Tibial nerve (tissue), 3 donors: ENCODE measurements around the gene MME.

ENCODE experiments used
- POLR2A ChIP-seq, 2 donors: fragments of 450-650 bp; IDR thresholded peaks; one replicate each; pipeline ENCODE4 v1.6.1; 2017; ENCODE audit warnings: antibody characterized with exemption in 2 of 2, mild to moderate bottlenecking in 2 of 2, moderate library complexity in 2 of 2
- TF ChIP-seq, protein P1 (sequence below), 5 experiments: fragments of 200-600 bp in 3 of 5; fragments of 450-650 bp in 2 of 5; sonication (generic) in 3 of 5; IDR thresholded peaks; one replicate each; pipeline ENCODE4 v1.5.1; 2016 to 2019; ENCODE audit warnings: antibody characterized with exemption in 5 of 5, mild to moderate bottlenecking in 3 of 5, moderate library complexity in 2 of 5

GRCh38 chr3:155179437-155179827 is 99.3 kb downstream of the MME start:
- no peak for TF ChIP-seq POLR2A (IDR thresholded peaks at IDR 0.05)
- TF ChIP-seq, protein P1, sequence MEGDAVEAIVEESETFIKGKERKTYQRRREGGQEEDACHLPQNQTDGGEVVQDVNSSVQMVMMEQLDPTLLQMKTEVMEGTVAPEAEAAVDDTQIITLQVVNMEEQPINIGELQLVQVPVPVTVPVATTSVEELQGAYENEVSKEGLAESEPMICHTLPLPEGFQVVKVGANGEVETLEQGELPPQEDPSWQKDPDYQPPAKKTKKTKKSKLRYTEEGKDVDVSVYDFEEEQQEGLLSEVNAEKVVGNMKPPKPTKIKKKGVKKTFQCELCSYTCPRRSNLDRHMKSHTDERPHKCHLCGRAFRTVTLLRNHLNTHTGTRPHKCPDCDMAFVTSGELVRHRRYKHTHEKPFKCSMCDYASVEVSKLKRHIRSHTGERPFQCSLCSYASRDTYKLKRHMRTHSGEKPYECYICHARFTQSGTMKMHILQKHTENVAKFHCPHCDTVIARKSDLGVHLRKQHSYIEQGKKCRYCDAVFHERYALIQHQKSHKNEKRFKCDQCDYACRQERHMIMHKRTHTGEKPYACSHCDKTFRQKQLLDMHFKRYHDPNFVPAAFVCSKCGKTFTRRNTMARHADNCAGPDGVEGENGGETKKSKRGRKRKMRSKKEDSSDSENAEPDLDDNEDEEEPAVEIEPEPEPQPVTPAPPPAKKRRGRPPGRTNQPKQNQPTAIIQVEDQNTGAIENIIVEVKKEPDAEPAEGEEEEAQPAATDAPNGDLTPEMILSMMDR (IDR thresholded peaks at IDR 0.05) = no peak
